Nephron progenitor cell (in vitro differentiated cells): ENCODE measurements around the gene DOC2B.

Experiments
- DNase-seq: peaks from one replicate; pipeline ENCODE4 v3.0.0; 2021
- H3K27ac Mint-ChIP-seq: 2 replicates; pipeline ENCODE4 v1.8.0; 2021; ENCODE audit warnings: mild to moderate bottlenecking, moderate library complexity, mixed read lengths
- H3K27me3 Mint-ChIP-seq: 2 replicates; pipeline ENCODE4 v1.8.0; 2021; ENCODE audit warnings: mild to moderate bottlenecking, low read depth, mixed read lengths; ENCODE audit not compliant: poor library complexity
- H3K36me3 Mint-ChIP-seq: 2 replicates; pipeline ENCODE4 v1.8.0; 2021; ENCODE audit warnings: low read depth, mixed read lengths
- H3K4me1 Mint-ChIP-seq: 2 replicates; pipeline ENCODE4 v1.8.0; 2021; ENCODE audit warnings: mixed read lengths
- H3K4me3 Mint-ChIP-seq: 2 replicates; pipeline ENCODE4 v1.8.0; 2021; ENCODE audit warnings: mild to moderate bottlenecking, moderate library complexity, mixed read lengths
- H3K9me3 Mint-ChIP-seq: 2 replicates; pipeline ENCODE4 v1.8.0; 2021; ENCODE audit warnings: mild to moderate bottlenecking, moderate library complexity, mixed read lengths
- TF ChIP-seq, protein P1 (sequence below): fragments of 200-600 bp; sonication (generic); IDR thresholded peaks from 2 replicates; pipeline ENCODE4 v1.5.0; 2021; ENCODE audit warnings: antibody characterized with exemption

The DOC2B gene

GRCh38 chr17:179066-179432 is 2.4 kb downstream of the DOC2B start:
- TF ChIP-seq, protein P1, sequence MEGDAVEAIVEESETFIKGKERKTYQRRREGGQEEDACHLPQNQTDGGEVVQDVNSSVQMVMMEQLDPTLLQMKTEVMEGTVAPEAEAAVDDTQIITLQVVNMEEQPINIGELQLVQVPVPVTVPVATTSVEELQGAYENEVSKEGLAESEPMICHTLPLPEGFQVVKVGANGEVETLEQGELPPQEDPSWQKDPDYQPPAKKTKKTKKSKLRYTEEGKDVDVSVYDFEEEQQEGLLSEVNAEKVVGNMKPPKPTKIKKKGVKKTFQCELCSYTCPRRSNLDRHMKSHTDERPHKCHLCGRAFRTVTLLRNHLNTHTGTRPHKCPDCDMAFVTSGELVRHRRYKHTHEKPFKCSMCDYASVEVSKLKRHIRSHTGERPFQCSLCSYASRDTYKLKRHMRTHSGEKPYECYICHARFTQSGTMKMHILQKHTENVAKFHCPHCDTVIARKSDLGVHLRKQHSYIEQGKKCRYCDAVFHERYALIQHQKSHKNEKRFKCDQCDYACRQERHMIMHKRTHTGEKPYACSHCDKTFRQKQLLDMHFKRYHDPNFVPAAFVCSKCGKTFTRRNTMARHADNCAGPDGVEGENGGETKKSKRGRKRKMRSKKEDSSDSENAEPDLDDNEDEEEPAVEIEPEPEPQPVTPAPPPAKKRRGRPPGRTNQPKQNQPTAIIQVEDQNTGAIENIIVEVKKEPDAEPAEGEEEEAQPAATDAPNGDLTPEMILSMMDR: no peak
- H3K4me1 Mint-ChIP-seq: peaks cover 34% of the 10 kb centered on the region
- H3K4me3 Mint-ChIP-seq: no peak overlapping the region
- H3K27me3 Mint-ChIP-seq: peaks cover 29% of the 10 kb centered on the region
- H3K27ac Mint-ChIP-seq: no peak overlapping the region
- no peaks in the 10 kb centered on the region for H3K36me3 Mint-ChIP-seq
- no peak for DNase-seq
- no peaks in the 10 kb centered on the region for H3K9me3 Mint-ChIP-seq

GRCh38 chr17:178292-179065 is 3.0 kb downstream of the DOC2B start:
- DNase-seq: no peak
- no peaks in the 10 kb centered on the region for H3K9me3 Mint-ChIP-seq
- H3K27me3 Mint-ChIP-seq: peaks cover 23% of the 10 kb centered on the region
- H3K27ac Mint-ChIP-seq: no peak overlapping the region
- peaks cover 36% of the 10 kb centered on the region for H3K4me1 Mint-ChIP-seq
- TF ChIP-seq, protein P1: no peak
- H3K4me3 Mint-ChIP-seq: no peak overlapping the region
- H3K36me3 Mint-ChIP-seq: no peaks in the 10 kb centered on the region

DNA sequence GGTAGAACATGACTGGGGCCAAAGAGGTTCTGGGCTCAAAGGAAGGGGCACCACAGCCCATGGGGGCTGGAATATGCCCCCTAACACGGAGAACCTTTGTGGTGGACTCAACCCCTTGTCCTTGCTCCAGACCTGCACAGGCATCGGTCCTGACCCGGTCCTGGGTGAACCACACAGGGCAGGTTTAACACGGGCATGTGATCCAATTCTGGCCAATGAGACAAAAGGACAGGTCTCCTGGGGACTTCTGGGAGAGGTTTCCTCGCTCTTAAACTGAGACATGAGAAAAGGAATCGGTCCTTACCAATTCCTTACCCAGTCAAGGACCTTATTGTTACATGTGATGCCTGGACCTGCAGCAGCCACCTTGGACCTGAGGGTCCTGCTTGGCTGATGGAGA is 3.7 kb downstream of the DOC2B start:
- Mint-ChIP-seq H3K4me1 (peaks cover 36% of the 10 kb centered on the region), H3K27me3 (peaks cover 16% of the 10 kb centered on the region), H3K9me3 (no peaks in the 10 kb centered on the region), H3K27ac (no peak overlapping the region), H3K36me3 (no peaks in the 10 kb centered on the region), H3K4me3 (no peak overlapping the region)
- TF ChIP-seq, protein P1: no peak
- no peak for DNase-seq

- H3K4me1 Mint-ChIP-seq: peaks cover 30% of the 10 kb centered on the region
- TF ChIP-seq, protein P1: no peak
- peaks cover 11% of the 10 kb centered on the region for H3K27me3 Mint-ChIP-seq
- no peaks in the 10 kb centered on the region for H3K36me3 Mint-ChIP-seq
- no peak for DNase-seq
- H3K27ac Mint-ChIP-seq: no peak overlapping the region
- H3K4me3 Mint-ChIP-seq: no peak overlapping the region
- no peaks in the 10 kb centered on the region for H3K9me3 Mint-ChIP-seq
These were observed 4.3 kb downstream of the DOC2B start for GRCh38 chr17:177155-177554.

- DNase-seq: no peak
- Mint-ChIP-seq H3K4me1 (peaks cover 31% of the 10 kb centered on the region), H3K27me3 (peaks cover 6% of the 10 kb centered on the region), H3K9me3 (no peaks in the 10 kb centered on the region), H3K4me3 (no peak overlapping the region), H3K36me3 (no peaks in the 10 kb centered on the region), H3K27ac (no peak overlapping the region)
- TF ChIP-seq, protein P1: no peak
These were observed 8.1 kb downstream of the DOC2B start for GRCh38 chr17:173166-173911.

DNA sequence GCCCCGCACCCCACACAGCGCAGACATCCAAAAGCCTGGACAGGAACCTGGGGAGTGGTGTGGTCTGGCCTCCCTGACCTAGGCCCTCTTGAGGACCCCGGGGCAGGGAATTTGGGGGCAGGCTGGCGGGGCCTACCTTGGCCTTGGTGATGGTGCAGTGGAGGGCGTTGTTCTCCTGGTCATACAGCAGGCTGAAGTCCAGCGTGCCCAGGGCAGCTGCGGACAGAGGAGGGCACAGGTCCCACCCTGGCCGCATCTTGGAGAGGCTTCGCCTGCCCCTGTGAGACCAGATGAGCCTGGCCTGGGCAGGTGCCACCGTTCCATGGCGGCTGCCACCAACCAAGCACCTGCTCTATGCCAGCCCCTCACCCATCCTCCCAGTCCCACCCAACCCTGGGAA is 9.0 kb downstream of the DOC2B start:
- peaks cover 6% of the 10 kb centered on the region for H3K27me3 Mint-ChIP-seq
- H3K4me1 Mint-ChIP-seq: peaks cover 28% of the 10 kb centered on the region
- TF ChIP-seq, protein P1: no peak
- no peaks in the 10 kb centered on the region for H3K9me3 Mint-ChIP-seq
- no peaks in the 10 kb centered on the region for H3K36me3 Mint-ChIP-seq
- H3K27ac Mint-ChIP-seq: no peak overlapping the region
- H3K4me3 Mint-ChIP-seq: no peak overlapping the region
- DNase-seq: no peak
